ENCODE results near the gene SC5D. TPM values are rescaled to one million over a fixed set of nuclear protein-coding genes. Genes with fewer than 3 reads are reported as not detected.

Gene SC5D
- total and polyA plus RNA-seq, 9 donors: 14.0 to 59.7 (median 24.7) TPM

- H3K27me3 ChIP-seq: no peaks in the 10 kb centered on the region
Measured at GRCh38 chr11:121268581-121268980, 24.0 kb upstream of the SC5D start.

GRCh38 chr11:121270001-121270678 lies 22.4 kb upstream of the SC5D start:
- 25 to 30% (median 25%) methylated on average over 7 of the region's 7 CpGs for WGBS, 3 donors
- no peak for DNase-seq

More at GRCh38 chr11:121268581-121268980, 24.0 kb upstream of the SC5D start:
- intact Hi-C loops (cut with DNase I): no loop called here
- no peak overlapping the region for H3K27ac ChIP-seq
- no peaks in the 10 kb centered on the region for H3K4me1 ChIP-seq (ENCODE audit: insufficient read depth)
- no peak for DNase-seq
- H3K36me3 ChIP-seq: no peaks in the 10 kb centered on the region
- 4 to 6% (median 6%) methylated on average over 2 of the region's 2 CpGs for WGBS, 3 donors
- TF ChIP-seq EP300 (IDR thresholded peaks at IDR 0.05) (no peak), POLR2A (IDR thresholded peaks at IDR 0.05) (no peak), CTCF (IDR thresholded peaks at IDR 0.05) (no peak)
- no peaks in the 10 kb centered on the region for H3K9me3 ChIP-seq
- H3K4me3 ChIP-seq: no peak overlapping the region

GRCh38 chr11:121274332-121274991 lies 18.1 kb upstream of the SC5D start:
- no peak for DNase-seq
- Histone ChIP-seq H3K36me3 (no peaks in the 10 kb centered on the region), H3K4me3 (no peak overlapping the region), H3K27me3 (no peaks in the 10 kb centered on the region), H3K9me3 (no peaks in the 10 kb centered on the region), H3K4me1 (ENCODE audit: insufficient read depth) (no peaks in the 10 kb centered on the region), H3K27ac (no peak overlapping the region)
- 78 to 84% (median 84%) methylated on average over 4 of the region's 4 CpGs for WGBS, 3 donors
- TF ChIP-seq CTCF (IDR thresholded peaks at IDR 0.05): no peak
- no peak for TF ChIP-seq POLR2A (IDR thresholded peaks at IDR 0.05)
- TF ChIP-seq EP300 (IDR thresholded peaks at IDR 0.05): no peak
- intact Hi-C loops (cut with DNase I): no loop called here

More at GRCh38 chr11:121270001-121270678, 22.4 kb upstream of the SC5D start:
- Histone ChIP-seq H3K27ac (no peak overlapping the region), H3K4me1 (ENCODE audit: insufficient read depth) (no peaks in the 10 kb centered on the region), H3K27me3 (no peaks in the 10 kb centered on the region), H3K9me3 (no peaks in the 10 kb centered on the region), H3K36me3 (no peaks in the 10 kb centered on the region), H3K4me3 (no peak overlapping the region)
- intact Hi-C loops (cut with DNase I): no loop called here
- no peak for TF ChIP-seq POLR2A (IDR thresholded peaks at IDR 0.05)
- no peak for TF ChIP-seq CTCF (IDR thresholded peaks at IDR 0.05)
- no peak for TF ChIP-seq EP300 (IDR thresholded peaks at IDR 0.05)

GRCh38 chr11:121281698-121282097 lies 10.9 kb upstream of the SC5D start:
- H3K4me1 ChIP-seq (ENCODE audit: insufficient read depth): no peaks in the 10 kb centered on the region

More at GRCh38 chr11:121281698-121282097, 10.9 kb upstream of the SC5D start:
- Histone ChIP-seq H3K27ac (no peak overlapping the region), H3K9me3 (peaks cover 0 to 5% of the 10 kb centered on the region in 2 donors), H3K27me3 (no peaks in the 10 kb centered on the region), H3K4me3 (no peak overlapping the region), H3K36me3 (no peaks in the 10 kb centered on the region)
- intact Hi-C loops (cut with DNase I): no loop called here
- WGBS, 3 donors: 93 to 98% (median 95%) methylated on average over 5 of the region's 5 CpGs
- TF ChIP-seq EP300 (IDR thresholded peaks at IDR 0.05) (no peak), POLR2A (IDR thresholded peaks at IDR 0.05) (no peak), CTCF (IDR thresholded peaks at IDR 0.05) (no peak)
- DNase-seq: no peak

Data from ovary (tissue), 9 donors.